SU-DHL-6 (cell line): ENCODE results near the gene TAF6L.

Experiments used
- H2AFZ ChIP-seq: fragments of 200-600 bp; sonication (generic); 2 replicates; pipeline ENCODE4 v1.6.1; 2014; ENCODE audit warnings: low read depth, mild to moderate bottlenecking, moderate library complexity, mixed read lengths, antibody characterized with exemption, low read length; ENCODE audit not compliant: severe bottlenecking
- H3F3A ChIP-seq: fragments of 200-600 bp; shearing (Covaris generic); 2 replicates; pipeline ENCODE4 v1.6.0; 2016; ENCODE audit warnings: antibody characterized with exemption, mild to moderate bottlenecking; ENCODE audit not compliant: insufficient read depth
- H3K27ac ChIP-seq: fragments of 200-600 bp; sonication (generic); 2 replicates; pipeline ENCODE4 v1.5.1; 2016; ENCODE audit warnings: low read depth, mild to moderate bottlenecking, low read length, moderate library complexity, mixed read lengths
- H3K27me3 ChIP-seq: fragments of 200-600 bp; sonication (generic), shearing (Covaris generic); 2 replicates; pipeline ENCODE4 v1.6.0; 2014; ENCODE audit warnings: mild to moderate bottlenecking, low read length
- H3K36me3 ChIP-seq: fragments of 200-600 bp; sonication (generic); 2 replicates; pipeline ENCODE4 v1.6.1; 2014; ENCODE audit warnings: mild to moderate bottlenecking, low read length, mixed read lengths
- H3K4me2 ChIP-seq: fragments of 300-600, 200-600 bp; shearing (Covaris generic), sonication (generic); 2 replicates; pipeline ENCODE4 v1.6.0; 2014; ENCODE audit warnings: low read length, low read depth, mild to moderate bottlenecking; ENCODE audit not compliant: poor library complexity, severe bottlenecking
- H3K4me3 ChIP-seq: fragments of 200-600 bp; sonication (generic); 2 replicates; pipeline ENCODE4 v1.5.1; 2014; ENCODE audit warnings: antibody characterized with exemption, low read length, mild to moderate bottlenecking, mixed read lengths; ENCODE audit not compliant: insufficient read depth, poor library complexity, severe bottlenecking
- H3K79me2 ChIP-seq: fragments of 200-600 bp; sonication (generic); 2 replicates; pipeline ENCODE4 v1.6.1; 2014; ENCODE audit warnings: mild to moderate bottlenecking, low read length, moderate library complexity; ENCODE audit not compliant: insufficient read depth
- H3K9ac ChIP-seq: fragments of 200-600 bp; sonication (generic); 2 replicates; pipeline ENCODE4 v1.7.0; 2014; ENCODE audit warnings: mild to moderate bottlenecking, low read length
- H3K9me2 ChIP-seq: fragments of 200-600 bp; sonication (generic); replicated peaks from 2 replicates; pipeline ENCODE4 v1.6.1; 2014; ENCODE audit warnings: low read length; ENCODE audit not compliant: insufficient read depth
- H3K9me3 ChIP-seq: fragments of 200-600 bp; sonication (generic); 2 replicates; pipeline ENCODE4 v1.6.1; 2014; ENCODE audit warnings: low read length, mixed read lengths; ENCODE audit not compliant: insufficient read depth
- H4K20me1 ChIP-seq: fragments of 200-600 bp; sonication (generic); 2 replicates; pipeline ENCODE4 v1.6.1; 2014; ENCODE audit warnings: low read depth, mild to moderate bottlenecking, antibody characterized with exemption, low read length, moderate library complexity, mixed read lengths
- CTCF ChIP-seq: fragments of 200-600 bp; sonication (generic); IDR thresholded peaks from one replicate; pipeline ENCODE4 v1.5.1; 2017; ENCODE audit warnings: antibody characterized with exemption, mild to moderate bottlenecking, low read length, moderate library complexity; ENCODE audit not compliant: insufficient read depth, poor library complexity, severe bottlenecking
- EZH2phosphoT487 ChIP-seq: fragments of 200-600 bp; sonication (generic), shearing (Covaris generic); conservative IDR thresholded peaks from 2 replicates; pipeline ENCODE4 v1.6.1; 2018; ENCODE audit warnings: mild to moderate bottlenecking, antibody characterized with exemption, low read length, moderate library complexity, mixed read lengths

TAF6L gene

GRCh38 chr11:62804310-62805075 lies 33.3 kb downstream of the TAF6L start:
- Histone ChIP-seq H3F3A (0 out of 2 replicates have a peak, but pooled peaks cover 4% of the 10 kb centered on the region), H4K20me1 (no peaks in the 10 kb centered on the region), H2AFZ (peak overlapping the region; percentile 32), H3K79me2 (peaks cover 19% of the 10 kb centered on the region), H3K9me3 (no peaks in the 10 kb centered on the region), H3K27me3 (no peaks in the 10 kb centered on the region), H3K36me3 (no peaks in the 10 kb centered on the region), H3K27ac (peak overlapping the region; percentile 8; the same call in 1 of the 2 replicates), H3K9me2 (no peaks in the 10 kb centered on the region), H3K4me3 (peak overlapping the region; percentile 64), H3K9ac (peak overlapping the region; percentile 91), H3K4me2 (peak overlapping the region; percentile 80)
- TF ChIP-seq EZH2phosphoT487 (no peak), CTCF (no peak)

- Histone ChIP-seq H2AFZ (peak within 1 kb of the TSS; percentile 79), H3K36me3 (no peaks in the 10 kb centered on the region), H3K9me3 (no peaks in the 10 kb centered on the region), H3K27me3 (no peaks in the 10 kb centered on the region), H3K27ac (peak within 1 kb of the TSS; percentile 62), H3K9me2 (no peaks in the 10 kb centered on the region), H3K9ac (peak within 1 kb of the TSS; percentile 91), H3K4me3 (peak within 1 kb of the TSS; percentile 87), H3K79me2 (peaks cover 19% of the 10 kb centered on the region), H3K4me2 (peak within 1 kb of the TSS; percentile 80), H4K20me1 (no peaks in the 10 kb centered on the region), H3F3A (peaks cover 7% of the 10 kb centered on the region; the same call in 1 of the 2 replicates)
- TF ChIP-seq CTCF (no peak), EZH2phosphoT487 (no peak)
Measured at GRCh38 chr11:62805076-62805892, 34.1 kb downstream of the TAF6L start, which contains the start of gene NXF1. TSS of gene NXF1 (minus strand) at chr11:62805440. CDS start at chr11:62805356, 84 bp downstream.

GRCh38 chr11:62805961-62806441 lies 34.8 kb downstream of the TAF6L start:
- H3K9ac ChIP-seq: peak overlapping the region; percentile 91
- H2AFZ ChIP-seq: peak overlapping the region; percentile 79
- H3K4me3 ChIP-seq: peak overlapping the region; percentile 87
- peak overlapping the region; percentile 69 for H3K4me2 ChIP-seq
- H3K9me3 ChIP-seq: no peaks in the 10 kb centered on the region
- H3K9me2 ChIP-seq: no peaks in the 10 kb centered on the region
- H3K27ac ChIP-seq: peak overlapping the region; percentile 62
- TF ChIP-seq EZH2phosphoT487 (no peak), CTCF (no peak)
- H3F3A ChIP-seq: peaks cover 9% of the 10 kb centered on the region; the same call in 1 of the 2 replicates
- no peaks in the 10 kb centered on the region for H4K20me1 ChIP-seq
- H3K27me3 ChIP-seq: no peaks in the 10 kb centered on the region
- H3K36me3 ChIP-seq: no peaks in the 10 kb centered on the region
- peaks cover 19% of the 10 kb centered on the region for H3K79me2 ChIP-seq
